ENCODE measurements around the gene CYB561. TPM values are rescaled to one million over a fixed set of nuclear protein-coding genes. Genes with fewer than 3 reads are reported as not detected.

The CYB561 gene
- total and polyA plus RNA-seq, 9 of the 15 experiments (the other 6 are each of a cell fraction or from before 2014, with no cell fraction given), result 4.0 to 30.8 (median 17.4) TPM

- Histone ChIP-seq H3K9me3 (replicated peaks; ENCODE audit: control insufficient read depth, insufficient read depth, low read depth, low read length) (no peaks in the 10 kb centered on the region), H3K9me1 (ENCODE audit: control insufficient read depth, insufficient read depth, low read length) (peaks cover 7% of the 10 kb centered on the region), H4K20me1 (replicated peaks; ENCODE audit: control insufficient read depth, insufficient read depth, low read length) (peaks cover 7% of the 10 kb centered on the region; the same call in 1 of the 2 replicates), H3K4me2 (ENCODE audit: insufficient read depth, low read length) (no peak overlapping the region), H3K79me2 (ENCODE audit: control insufficient read depth, insufficient read depth, low read length) (peaks cover 9% of the 10 kb centered on the region; the same call in 1 of the 3 replicates), H3K4me3 (no peak overlapping the region), H3K9ac (ENCODE audit: insufficient read depth in 1 of 2, low read depth in 2 of 2, low read length in 2 of 2) (no peak overlapping the region), H3K27me3 (ENCODE audit: control insufficient read depth in 2 of 2, insufficient read depth in 2 of 2, low read length in 2 of 2) (no peaks in the 10 kb centered on the region), H3K4me1 (replicated peaks in 1 of 2; ENCODE audit: control insufficient read depth in 2 of 2, insufficient read depth in 2 of 2, low read length in 2 of 2) (peaks cover 49 to 75% of the 10 kb centered on the region in 2 experiments), H2AFZ (ENCODE audit: low read depth, low read length) (no peak overlapping the region), H3K36me3 (ENCODE audit: control insufficient read depth, insufficient read depth, low read length) (peaks cover 13% of the 10 kb centered on the region; the same call in 1 of the 3 replicates), H3K27ac (ENCODE audit: extremely low read depth, low read depth, low read length) (no peak overlapping the region)
- intact Hi-C loops (cut with micrococcal nuclease), result loop anchor here (10.0 kb wide), 1 partner anchor 405 kb away; the partner anchor contains the start of gene SMARCD2
- BruUV-seq (replicated peaks), result no TSS peak
- 69% methylated on average over 8 of the region's 8 CpGs for WGBS (ENCODE audit: insufficient coverage, low coverage, missing lambda C conversion rate)
- no peak for FAIRE-seq
- ChIA-PET CTCF (ENCODE audit: low intra/inter-chr PET ratio) (no interaction called here), POLR2A (interaction anchor here (0.6 kb wide), 2 partner anchors 21 to 1551 kb away, joined by 3 read pairs; no protein-coding TSS in a partner anchor)
- DNase-seq (ENCODE audit: extremely low read depth in 1 of 4, low spot score in 3 of 4), result no peak
- TF ChIP-seq, protein P1, sequence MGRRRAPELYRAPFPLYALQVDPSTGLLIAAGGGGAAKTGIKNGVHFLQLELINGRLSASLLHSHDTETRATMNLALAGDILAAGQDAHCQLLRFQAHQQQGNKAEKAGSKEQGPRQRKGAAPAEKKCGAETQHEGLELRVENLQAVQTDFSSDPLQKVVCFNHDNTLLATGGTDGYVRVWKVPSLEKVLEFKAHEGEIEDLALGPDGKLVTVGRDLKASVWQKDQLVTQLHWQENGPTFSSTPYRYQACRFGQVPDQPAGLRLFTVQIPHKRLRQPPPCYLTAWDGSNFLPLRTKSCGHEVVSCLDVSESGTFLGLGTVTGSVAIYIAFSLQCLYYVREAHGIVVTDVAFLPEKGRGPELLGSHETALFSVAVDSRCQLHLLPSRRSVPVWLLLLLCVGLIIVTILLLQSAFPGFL (CRISPR knock-in tag; IDR thresholded peaks at IDR 0.05), result no peak
- TF ChIP-seq MBD1 (CRISPR knock-in tag; IDR thresholded peaks at IDR 0.05), result 0 out of 2 replicates have a peak, but pooled peaks have one; percentile 14
- in situ Hi-C loops (cut with MboI), result loop anchor here (25.0 kb wide), 1 partner anchor 398 kb away; the partner anchor contains the start of genes FTSJ3, PSMC5 and SMARCD2
- no peak for ATAC-seq
These were observed 6.4 kb downstream of the CYB561 start for GRCh38 chr17:63439687-63440086.
